Astrocyte of the hippocampus (primary cell): ENCODE measurements around the gene RBM12.
"Not testable (repeated sequence)": the region's sequence is repeated elsewhere in the genome, so short reads cannot be mapped to it uniquely, and the experiment has no call there.

ENCODE experiments used
- DNase-seq: peaks from one replicate; pipeline ENCODE4 v3.0.0; 2011; ENCODE audit warnings: low read depth, low spot score

Gene RBM12

GRCh38 chr20:35698298-35699126, 33.8 kb upstream of the RBM12 start:
- DNase-seq: peak; percentile 33

DNA sequence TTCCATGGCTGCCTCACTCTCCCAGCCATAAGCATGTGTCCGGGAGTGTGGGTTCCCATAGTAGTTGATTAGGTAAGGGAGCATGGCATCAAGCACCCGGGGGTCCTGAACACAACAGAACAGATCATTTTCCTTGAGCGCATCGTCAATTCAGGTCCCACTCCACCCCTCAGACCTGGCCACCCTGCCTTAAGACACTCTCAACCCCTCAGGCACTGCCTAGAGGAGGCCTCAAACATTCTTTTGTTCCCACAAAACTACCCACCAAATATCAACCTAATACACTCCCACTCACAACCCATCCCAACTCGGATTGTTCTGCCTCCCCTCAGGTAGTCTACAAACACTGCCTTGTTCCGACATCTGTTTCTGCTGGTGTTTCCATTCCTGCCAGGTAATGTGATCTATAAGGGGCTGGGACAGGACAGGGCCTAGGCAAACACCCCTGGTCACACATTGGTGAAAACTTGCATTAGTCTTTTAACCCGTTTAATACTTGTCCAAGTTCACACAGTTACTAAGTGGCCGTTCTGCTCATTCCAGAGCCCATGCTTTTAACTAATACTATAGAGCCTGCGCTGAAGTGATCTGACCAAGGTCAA, 33.1 kb upstream of the RBM12 start:
- no peak for DNase-seq

GRCh38 chr20:35695978-35696377, 31.3 kb upstream of the RBM12 start:
- no peak for DNase-seq

DNA sequence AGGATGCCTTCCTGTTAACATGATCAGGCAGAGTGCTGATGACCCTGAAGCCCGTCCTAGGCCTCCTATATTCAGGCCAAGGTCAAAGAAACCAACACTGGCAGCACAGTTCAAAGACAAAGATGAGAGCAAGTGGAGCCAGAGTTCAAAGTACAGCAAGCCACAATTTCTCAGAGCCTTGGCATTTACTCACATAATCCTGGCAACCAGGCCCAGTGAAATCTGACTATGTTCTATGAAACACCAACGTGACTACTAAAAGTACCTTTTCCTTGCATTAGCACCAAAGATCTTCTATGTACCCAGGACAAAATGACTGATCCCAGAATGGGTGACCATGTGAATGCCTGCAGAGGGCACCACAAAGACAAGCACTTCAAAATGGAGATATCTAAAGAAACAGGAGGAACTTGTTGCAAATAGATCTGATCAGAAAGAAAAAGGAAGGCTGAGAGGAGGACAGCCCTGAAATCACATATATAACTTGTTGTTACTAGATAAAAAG, 30.6 kb upstream of the RBM12 start:
- DNase-seq: no peak

GRCh38 chr20:35690265-35690664, 25.6 kb upstream of the RBM12 start:
- DNase-seq: no peak

DNA sequence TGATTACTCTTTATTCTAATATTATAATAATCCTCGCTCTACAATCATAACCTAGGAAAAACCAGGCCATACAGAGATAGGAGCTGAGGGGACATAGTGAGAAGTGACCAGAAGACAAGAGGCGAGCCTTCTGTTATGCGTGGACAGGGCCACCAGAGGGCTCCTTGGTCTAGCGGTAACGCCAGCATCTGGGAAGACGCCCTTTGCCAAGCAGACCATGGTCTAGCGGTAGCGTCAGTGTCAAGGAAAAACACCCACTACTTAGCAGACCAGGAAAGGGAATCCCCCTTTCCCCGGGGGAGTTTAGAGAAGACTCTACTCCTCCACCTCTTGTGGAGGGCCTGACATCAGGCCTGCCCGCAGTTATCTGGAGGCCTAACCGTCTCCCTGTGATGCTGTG, 22.2 kb upstream of the RBM12 start:
- not testable (repeated sequence) for DNase-seq

DNA sequence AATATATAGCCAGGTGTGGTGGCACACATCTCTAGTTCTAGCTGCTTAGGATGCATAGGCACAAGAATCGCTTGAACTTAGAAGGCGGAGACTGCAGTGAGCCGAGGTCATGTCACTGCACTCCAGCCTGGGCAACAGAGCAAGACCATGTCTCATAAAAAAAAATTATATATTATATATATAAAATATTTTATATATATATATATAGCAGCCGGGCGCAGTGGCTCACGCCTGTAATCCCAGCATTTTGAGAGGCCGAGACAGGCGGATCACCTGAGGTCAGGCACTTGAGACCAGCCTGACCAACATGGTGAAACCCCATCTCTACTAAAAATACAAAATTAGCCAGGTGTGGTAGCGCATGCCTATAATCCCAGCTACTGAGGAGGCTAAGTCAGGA, 20.7 kb upstream of the RBM12 start:
- DNase-seq: not testable (repeated sequence)

DNA sequence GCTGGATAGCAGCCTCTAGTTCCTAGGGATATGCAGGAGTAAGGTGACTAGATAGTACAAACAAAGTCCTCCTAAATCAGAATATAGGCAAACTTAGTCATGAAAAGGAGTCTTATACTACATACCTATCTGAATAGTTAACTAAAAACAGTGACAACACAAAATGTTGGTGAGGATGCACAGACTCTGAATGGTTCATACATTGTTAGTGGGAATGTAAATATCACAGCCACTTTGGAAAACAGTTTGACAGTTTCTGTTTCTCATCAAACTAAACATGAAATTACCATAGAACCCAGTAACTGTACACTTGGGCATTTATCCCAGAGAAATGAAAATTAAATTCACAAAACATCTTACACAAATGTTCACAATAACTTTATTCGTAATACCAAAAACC, 17.3 kb upstream of the RBM12 start:
- DNase-seq: no peak

DNA sequence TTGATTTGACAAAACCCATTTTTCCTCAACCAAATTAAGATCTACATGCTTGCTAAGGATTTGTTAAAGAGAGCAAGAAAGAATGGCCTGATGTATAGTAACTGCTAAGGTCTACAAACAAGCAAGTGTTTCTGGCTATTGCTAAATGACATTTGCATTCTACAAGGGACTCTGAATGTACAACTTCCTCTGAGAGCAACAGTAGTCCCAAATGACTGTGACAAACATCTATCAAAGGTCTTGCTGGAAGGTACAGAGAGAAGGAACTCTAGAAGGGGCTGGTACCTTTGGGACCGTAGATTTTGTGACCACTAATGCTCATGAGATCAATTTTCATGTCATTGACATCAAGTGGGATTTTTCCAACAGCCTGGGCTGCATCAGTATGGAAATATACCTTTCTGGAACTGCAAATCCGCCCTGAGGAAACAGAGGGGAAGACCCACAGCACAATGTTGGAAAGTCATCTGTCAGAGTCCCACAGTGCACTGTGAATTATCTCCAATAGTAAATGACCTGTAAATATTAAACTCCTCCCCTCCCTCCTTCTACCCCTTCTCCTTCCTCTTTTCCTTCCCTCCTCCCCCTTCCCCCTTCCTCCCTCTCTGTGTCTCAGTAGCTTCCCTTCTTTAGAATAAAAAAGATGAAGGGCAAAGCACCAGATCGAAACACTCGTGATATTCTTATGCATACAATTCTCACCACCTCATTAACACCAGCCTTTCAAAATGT, 15.9 kb upstream of the RBM12 start:
- DNase-seq: no peak

- no peak for DNase-seq
Observed at GRCh38 chr20:35674921-35675320, 10.2 kb upstream of the RBM12 start.

GRCh38 chr20:35673884-35674283, 9.2 kb upstream of the RBM12 start:
- no peak for DNase-seq

DNA sequence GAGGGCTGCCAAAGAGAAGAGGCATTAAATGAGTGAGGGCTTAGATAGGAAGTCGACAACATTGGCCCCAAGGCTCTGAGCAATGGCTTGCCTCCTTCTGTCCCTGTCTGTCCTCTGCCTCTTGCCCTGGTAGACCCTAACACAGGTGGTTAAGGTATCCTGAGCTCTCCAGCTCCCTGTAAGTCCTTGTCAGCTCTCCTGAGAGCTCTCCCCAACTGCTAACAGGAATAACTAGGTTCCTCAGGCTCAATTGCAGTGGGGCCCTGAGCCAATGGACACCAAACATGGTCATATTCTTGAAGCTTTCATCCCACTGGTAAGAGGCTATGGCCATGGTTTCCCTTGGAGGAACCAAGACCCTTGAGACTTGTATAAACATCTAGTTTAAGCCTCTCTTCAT, 5.0 kb upstream of the RBM12 start:
- DNase-seq: no peak

- no peak for DNase-seq
Observed at GRCh38 chr20:35669221-35669620, 4.5 kb upstream of the RBM12 start.

DNA sequence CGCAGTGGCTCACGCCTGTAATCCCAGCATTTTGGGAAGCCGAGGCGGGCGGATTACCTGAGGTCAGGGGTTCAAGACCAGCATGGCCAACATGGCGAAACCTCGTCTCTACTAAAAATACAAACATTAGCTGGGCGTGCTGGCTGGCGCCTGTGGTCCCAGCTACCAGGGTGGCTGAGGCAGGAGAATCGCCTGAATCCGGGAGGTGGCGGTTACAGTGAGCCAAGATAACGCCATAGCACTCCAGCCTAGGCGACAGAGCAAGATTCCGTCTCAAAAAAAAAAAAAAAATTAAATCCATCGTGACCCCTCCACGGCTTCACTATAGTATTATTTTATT, 1.2 kb upstream of the RBM12 start:
- no peak for DNase-seq

DNA sequence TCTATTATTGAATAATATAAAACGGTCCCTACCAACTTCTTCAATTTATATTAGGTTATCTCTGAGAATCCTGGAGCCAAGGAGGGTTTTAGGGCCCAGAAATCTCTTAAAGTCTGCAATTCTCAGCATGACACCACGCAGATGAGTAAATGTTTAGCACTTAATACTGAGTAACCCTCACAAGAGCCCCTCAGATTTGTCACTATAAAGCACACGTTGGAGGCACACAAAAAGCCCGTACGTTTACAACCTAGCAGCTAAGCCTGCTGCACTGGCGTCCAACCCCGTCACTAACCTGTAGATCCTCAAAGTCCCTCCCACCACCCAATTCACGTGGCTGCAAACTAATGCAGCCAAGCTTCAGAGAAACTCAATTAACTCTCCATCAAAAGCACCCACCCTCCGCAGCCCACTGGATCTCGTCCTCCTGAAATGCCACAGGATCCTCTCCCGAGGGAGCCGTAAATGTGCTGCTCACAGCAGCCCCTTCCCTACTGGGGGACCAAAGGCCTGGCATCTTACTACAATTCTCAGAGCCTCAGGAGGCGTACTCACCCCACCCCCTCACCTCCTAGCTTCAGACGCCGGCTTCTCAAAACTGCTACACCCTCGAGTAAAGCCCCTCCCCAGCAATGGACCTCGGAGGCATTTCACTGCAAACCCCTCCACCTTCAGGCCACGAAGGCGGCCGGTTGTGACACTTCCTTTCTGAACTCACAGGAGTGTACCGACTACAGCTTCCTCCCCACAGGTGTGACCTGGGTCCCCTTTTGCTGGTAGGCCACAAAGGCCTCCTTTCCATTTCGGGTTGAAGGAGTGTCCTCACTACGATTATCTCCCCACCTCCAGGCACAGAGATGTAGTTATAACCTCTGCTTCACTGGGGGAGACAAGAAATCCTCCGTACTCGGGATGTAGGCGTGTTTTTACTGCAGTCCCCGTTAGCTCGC, 909 bp downstream of the RBM12 start:
- peak; percentile 55 for DNase-seq

DNA sequence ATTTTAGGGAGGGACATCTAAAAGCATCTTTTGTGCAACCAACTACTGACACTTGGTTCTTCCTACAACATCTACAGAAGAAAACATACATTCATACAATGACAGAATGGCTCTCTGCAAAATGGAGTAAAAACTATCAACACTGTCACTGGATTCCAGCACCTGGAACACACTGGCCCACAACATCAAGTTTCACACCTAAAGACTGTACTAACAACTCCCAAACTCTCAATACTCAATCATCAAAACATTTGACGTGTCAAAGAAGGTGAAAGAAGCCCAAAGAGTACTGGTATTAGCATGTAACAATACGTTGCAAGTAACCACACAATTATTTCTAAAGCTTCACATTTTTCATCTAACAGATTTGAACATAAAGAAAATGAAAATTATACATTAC, 2.1 kb downstream of the RBM12 start:
- DNase-seq: no peak

DNA sequence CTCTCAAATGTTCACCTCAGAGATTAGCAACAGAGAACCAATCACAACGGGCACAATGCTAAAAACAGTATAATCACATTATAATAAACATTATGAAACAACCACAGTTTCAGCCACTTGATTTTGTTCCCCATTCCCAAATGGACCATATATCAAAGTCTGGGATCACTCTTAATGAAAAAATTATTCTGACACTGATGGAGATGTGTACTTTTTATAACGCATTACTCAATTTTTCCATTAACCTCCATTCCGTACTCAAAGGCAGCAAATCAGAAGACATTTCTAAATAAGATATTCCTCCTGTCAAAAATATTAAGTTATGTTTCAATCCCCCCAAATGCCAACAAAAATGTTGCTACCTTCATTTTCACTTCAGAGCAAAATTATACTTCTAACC, 2.8 kb downstream of the RBM12 start:
- no peak for DNase-seq

DNA sequence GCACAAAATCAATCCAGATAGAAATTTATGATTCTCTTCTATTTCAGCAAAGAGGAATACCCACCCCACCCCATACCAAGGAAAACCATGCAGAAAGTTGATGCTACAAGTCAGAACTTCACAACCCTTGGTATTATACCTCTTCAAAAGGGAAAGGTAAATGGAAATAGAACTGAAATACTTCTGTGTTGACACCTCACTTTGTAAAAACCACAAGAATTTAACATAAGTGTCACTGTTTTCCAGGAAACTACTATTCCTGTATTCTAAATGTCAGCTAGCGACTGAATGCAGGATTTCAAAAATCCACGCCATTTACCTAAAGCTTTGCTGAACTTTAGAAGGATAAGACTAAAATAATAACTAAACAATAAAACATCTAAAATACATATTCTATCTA, 3.6 kb downstream of the RBM12 start:
- peak; percentile 41 for DNase-seq

DNA sequence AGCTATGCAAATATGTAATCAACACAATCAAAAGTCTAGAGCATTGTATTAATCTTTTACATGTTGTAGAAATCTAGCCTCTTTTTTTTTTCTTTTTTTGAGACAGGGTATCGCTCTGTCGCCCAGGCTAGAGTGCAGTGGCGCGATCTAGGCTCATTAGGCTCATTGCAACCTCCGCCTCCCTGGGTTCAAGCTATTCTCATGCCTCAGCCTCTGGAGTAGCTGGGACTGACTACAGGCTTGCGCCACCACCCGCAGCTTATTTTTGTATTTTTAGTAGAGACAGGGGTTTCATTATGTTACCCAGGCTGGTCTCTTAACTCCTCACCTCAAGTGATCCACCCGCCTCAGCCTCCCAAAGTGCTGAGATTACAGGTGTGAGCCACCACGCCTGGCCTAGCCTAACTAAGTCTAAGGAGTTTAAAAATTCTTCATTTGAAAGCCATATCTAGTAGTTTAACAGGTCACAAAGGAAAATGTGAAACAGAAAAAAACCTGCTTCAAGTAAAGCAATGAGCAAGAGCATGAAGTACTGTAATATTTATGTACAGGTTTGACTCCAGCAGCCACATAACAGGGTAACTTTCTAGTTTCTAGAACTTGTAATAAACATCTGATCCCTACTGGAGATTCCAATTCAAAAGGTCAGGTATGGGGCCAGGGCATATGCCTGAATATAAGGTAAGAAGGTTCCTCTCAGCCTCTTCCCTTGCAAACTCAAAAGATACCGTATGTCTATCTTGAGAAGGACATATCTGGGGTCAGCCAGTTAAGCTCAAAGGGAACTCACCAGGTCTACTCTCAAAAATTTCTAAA, 4.4 kb downstream of the RBM12 start:
- no peak for DNase-seq

DNA sequence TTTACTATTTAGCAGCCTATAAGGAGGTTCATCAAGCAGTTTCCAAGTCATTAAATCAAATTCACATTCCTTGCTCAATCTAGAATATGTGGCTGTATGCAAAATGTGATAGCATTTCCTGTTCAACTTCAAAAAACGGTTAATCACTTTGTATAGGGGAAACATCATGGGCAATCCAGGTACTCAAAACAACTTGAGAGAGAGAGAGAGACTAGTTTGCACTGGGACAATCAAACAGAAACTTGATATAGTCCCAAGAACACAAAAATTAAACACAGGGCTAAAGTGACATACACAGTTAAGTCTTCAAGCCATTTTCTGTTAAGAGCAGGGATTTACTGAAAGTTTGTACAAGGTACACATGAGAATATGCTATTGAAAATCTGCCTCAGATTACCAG, 7.4 kb downstream of the RBM12 start:
- no peak for DNase-seq

- DNase-seq: no peak
Observed at GRCh38 chr20:35654415-35654814, 10.3 kb downstream of the RBM12 start.
